HL-60 (cell line): ENCODE results near the gene TAL1.
"Not testable (repeated sequence)": the region's sequence is repeated elsewhere in the genome, so short reads cannot be mapped to it uniquely, and the experiment has no call there.

Source experiments
- CTCF ChIP-seq: IDR thresholded peaks from one replicate; pipeline ENCODE4 v1.5.1; 2011; ENCODE audit warnings: low read length, control low read depth, inconsistent platforms; ENCODE audit not compliant: insufficient read depth
- GABPA ChIP-seq: IDR thresholded peaks from 2 replicates; pipeline ENCODE4 v1.6.1; 2012; ENCODE audit warnings: low read depth
- POLR2AphosphoS5 ChIP-seq: IDR thresholded peaks from 2 replicates; pipeline ENCODE4 v1.6.1; 2012; ENCODE audit warnings: low read depth
- REST ChIP-seq: IDR thresholded peaks from 2 replicates; pipeline ENCODE4 v1.6.1; 2012; ENCODE audit warnings: low read depth; ENCODE audit not compliant: insufficient replicate concordance

GRCh38 chr1:47193496-47193895 lies 38.5 kb downstream of the TAL1 start:
- TF ChIP-seq CTCF, GABPA, POLR2AphosphoS5, REST: not testable (repeated sequence)
